GM10266 (cell line): ENCODE measurements around the gene C1orf159.

Experiments
- DNase-seq: peaks from one replicate; pipeline ENCODE4 v3.0.0; 2012; ENCODE audit errors: extremely low spot score
- TF ChIP-seq, protein P1 (sequence below): IDR thresholded peaks from 2 replicates; pipeline ENCODE4 v1.5.1; 2012; ENCODE audit warnings: mild to moderate bottlenecking, low read depth; ENCODE audit not compliant: control insufficient read depth, insufficient read depth; ENCODE audit errors: missing control alignments

C1orf159 gene

DNA sequence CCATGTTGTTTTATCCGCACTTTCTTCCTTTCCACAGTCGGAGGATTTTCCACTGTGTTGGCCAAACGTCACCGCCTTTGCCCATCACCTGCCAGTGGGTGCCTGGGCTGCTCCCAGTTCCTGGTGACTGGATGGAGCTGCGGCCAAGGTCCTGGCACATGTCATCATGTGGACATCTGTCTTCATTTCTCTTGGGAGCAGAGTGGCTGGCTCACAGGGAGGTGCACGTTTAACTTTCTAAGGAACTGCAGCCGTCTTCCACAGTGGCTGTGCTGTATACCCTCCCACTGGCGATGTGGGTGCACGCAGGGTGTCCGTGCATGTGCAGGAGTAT is 22.3 kb downstream of the C1orf159 start:
- TF ChIP-seq, protein P1, sequence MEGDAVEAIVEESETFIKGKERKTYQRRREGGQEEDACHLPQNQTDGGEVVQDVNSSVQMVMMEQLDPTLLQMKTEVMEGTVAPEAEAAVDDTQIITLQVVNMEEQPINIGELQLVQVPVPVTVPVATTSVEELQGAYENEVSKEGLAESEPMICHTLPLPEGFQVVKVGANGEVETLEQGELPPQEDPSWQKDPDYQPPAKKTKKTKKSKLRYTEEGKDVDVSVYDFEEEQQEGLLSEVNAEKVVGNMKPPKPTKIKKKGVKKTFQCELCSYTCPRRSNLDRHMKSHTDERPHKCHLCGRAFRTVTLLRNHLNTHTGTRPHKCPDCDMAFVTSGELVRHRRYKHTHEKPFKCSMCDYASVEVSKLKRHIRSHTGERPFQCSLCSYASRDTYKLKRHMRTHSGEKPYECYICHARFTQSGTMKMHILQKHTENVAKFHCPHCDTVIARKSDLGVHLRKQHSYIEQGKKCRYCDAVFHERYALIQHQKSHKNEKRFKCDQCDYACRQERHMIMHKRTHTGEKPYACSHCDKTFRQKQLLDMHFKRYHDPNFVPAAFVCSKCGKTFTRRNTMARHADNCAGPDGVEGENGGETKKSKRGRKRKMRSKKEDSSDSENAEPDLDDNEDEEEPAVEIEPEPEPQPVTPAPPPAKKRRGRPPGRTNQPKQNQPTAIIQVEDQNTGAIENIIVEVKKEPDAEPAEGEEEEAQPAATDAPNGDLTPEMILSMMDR = no peak
- no peak for DNase-seq

DNA sequence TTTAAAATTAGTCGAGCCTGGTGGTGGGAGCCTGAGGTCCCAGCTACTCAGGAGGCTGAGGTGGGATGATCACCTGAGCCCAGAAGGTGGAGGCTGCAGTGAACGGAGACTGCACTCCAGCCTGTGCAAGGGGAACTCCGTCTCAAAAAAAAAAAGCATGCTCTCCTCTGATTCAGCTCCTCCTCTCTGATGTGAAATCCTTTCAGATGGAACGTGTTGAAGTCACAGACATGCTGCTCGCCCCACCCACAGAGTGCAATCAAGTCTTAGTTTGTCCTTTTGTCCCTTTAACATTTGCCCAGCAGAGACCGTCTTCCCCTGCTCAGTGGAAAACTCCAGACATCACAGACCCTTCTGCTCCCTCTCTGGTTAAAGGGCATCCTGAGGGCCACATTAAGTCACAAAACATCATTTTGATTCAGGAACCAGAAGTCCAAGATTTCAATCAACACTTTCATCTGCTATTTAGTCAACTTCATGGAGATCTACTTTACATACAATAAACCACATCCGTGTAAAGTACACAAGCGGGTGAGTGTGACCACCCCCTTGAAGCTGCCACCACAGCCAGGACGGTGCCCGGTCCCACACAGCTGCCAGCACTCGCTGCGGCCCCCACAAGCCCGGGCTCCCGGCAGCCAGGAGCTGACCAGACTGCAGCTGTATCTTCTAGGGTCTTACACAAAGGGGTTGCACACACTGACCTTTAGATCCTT is 22.8 kb downstream of the C1orf159 start:
- peak; percentile 30 for DNase-seq
- TF ChIP-seq, protein P1 = no peak

DNA sequence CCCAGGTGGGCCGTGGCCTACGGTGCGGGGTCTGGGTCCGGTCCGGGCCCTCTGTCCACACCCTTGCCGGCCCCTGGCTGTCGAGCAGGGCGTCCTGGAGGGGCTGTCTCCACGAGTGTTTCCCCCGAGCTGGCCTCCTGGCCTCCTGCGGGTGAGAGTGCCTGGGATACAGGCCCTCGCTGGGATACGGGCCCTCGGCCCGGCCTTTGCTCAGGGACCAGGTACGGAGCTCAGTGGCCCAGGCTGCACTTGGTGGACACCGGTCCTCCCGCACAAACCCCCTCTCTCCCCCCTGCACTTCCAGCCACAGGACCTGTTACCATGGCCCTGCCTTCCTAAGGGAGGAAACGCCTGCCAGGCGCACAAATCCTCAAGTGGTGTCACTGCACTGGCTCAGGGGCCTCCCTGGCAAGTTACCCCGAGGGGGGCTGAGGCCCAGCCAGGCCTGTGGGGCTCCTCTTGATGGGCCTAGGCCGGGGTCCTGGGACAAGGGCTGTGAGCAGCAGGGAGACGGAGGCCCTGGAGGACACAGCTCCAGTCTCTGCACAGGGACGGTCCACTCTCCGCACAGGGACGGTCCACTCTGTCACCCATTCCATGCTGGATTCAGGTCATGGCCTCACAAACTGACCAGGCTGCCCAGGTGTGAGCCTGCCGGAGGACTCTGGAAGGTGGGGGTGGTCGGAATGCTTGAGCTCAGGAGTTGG is 23.6 kb downstream of the C1orf159 start:
- TF ChIP-seq, protein P1 = no peak
- DNase-seq = no peak

DNA sequence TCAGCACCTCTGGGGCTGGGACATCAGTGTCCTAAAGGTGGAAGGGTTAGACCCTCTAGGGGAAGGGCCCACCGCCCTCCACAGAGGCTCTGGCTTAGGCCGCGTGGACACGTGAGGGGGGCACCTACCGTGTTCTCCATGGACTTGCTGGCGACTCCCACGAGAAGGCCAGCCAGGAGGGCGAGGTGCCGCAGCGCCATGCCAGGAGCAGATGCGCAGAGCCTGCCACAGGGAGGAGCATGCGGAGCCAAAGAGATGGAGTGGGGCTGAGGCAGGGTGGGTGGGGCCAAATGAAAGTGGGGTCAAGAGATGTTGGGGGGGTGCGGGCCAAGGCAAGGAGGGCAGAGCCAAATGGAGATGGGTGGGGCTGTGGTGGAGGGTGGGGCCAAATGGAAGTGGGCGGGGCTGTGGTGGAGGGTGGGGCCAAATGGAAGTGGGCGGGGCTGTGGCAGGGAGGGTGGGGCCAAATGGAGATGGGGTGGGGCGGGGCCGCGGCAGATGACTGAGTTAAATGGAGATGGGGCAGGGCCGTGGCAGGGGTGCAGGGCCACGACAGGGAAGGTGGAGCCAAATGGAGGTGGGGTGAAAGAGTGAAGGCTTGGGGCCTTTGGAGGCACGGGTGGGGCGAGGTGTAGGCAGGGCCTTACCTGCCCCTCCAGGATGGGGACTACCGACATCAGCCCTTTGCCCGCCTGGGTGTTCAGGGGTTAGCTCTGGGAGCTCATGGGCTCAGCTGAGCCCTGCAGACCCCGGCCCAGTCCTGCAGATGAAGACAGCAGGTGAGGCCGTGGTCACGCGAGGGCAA is 24.3 kb downstream of the C1orf159 start:
- TF ChIP-seq, protein P1 = no peak
- peak; percentile 35 for DNase-seq

DNA sequence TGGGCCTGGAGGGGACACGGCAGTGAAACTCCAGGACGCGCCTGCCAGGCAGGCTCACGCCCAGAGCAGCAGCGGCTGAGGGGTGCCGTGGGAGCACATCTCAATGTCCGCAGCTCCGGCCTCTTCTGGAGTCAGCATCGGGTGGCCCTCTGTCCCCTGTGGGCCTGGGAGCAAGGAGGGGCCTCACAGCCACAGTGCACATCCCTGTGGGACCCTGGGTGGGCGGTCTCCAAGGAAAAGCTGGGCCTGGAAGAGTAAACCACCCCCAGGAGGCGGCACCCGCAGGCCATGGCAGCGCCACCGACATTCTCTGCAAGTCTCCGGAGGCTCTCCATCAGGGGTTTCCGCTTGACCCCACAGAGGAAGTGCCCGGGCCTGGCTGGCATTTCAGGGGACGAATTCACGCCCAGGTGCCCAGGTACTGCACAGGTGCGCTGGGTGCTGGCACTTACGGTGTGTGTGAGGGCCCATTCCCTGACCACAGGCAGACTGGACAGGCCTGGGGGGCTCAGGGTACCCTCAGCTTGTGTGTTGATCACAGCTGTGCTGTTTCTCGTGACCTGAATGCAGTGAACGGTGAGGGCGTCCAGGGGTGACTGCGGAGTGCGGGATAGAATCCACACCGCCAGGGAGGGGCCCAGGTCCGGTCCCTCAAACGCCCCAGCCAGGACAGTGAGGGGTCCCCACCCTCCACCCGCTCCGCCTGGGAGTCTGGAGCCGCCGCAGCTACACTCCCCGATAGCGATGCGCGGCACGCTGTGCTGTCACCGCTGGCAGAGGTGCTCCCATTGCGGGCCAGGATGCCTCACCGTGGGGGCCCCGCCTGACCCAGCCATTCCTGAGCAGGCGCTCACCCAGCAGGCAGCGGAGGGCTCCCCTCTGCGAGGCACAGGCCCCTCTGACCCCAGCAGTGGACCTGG is 25.2 kb downstream of the C1orf159 start:
- TF ChIP-seq, protein P1 = no peak
- DNase-seq = no peak

DNA sequence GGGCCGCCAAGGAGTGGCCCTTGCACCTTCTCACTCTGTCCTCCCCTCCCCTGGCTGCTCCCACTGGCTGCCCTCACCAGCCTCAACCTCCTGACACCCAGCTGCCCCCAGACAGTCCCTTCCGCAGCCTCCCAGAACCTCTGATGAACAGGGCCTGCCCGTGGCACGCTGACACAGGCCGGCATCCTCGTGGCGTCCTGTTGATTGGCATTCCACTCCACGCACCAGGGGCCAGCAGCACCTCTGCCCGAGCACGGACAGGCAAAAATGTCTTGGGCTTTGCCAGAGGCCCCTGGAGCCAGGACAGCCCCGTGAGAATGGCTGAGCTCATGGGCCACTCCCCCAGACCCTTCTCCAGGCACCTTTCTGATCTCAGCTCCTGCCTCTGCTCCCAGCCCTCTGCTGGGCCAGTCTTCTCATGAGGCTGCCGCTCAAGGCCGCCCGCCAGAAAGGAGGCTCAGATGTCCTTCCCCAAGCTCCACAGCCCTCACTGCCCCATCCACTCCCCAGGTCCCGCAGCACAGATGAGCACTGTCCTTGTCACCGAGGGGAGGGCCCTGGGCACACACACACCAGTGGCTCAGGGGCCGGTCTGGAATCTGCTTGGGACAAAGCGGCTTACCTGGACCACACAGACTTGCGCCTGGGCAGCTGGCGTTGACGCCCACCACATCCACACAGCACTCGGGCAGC is 26.0 kb downstream of the C1orf159 start:
- no peak for DNase-seq
- TF ChIP-seq, protein P1 = no peak
